Panc1 (cell line): ENCODE results near the gene SLC30A3. TPM values are rescaled to one million over a fixed set of nuclear protein-coding genes. Genes with fewer than 3 reads are reported as not detected.

Experiments
- ATAC-seq: fragments of 200-7000 bp; cut with Tn5 transposase; 2 replicates; pipeline ENCODE4 v1.9.1; 2020; ENCODE audit warnings: mild to moderate bottlenecking, moderate library complexity
- BruUV-seq: library from RNA; stranded (reverse); fragments of 400-500 nt; replicated peaks from 2 replicates; lab custom pipeline; 2021; lab: Mats Ljungman, UMichigan
- CTCF ChIA-PET: fragments of 300-600 bp; sonication (Branson Sonifier 250); formaldehyde crosslinking; loops from one replicate; lab custom pipeline; 2022; ENCODE audit warnings: antibody characterized with exemption; lab: Charles Lee
- POLR2A ChIA-PET: fragments of 300-600 bp; sonication (Branson Sonifier 250); formaldehyde crosslinking; loops from one replicate; lab custom pipeline; 2022; ENCODE audit warnings: antibody characterized with exemption; lab: Charles Lee
- DNase-seq: peaks from one replicate; pipeline ENCODE4 v3.0.0-alpha.2; 2010; ENCODE audit warnings: low read depth, low spot score
- H3K27ac ChIP-seq: 2 replicates; pipeline ENCODE4 v1.5.1; 2011; ENCODE audit warnings: mild to moderate bottlenecking, low read length, inconsistent platforms
- H3K27me3 ChIP-seq: fragments of 200-500 bp; sonication (Bioruptor generic); 2 replicates; pipeline ENCODE4 v1.6.0; 2014; ENCODE audit warnings: low read length, inconsistent platforms; ENCODE audit not compliant: control insufficient read depth, insufficient read depth
- H3K36me3 ChIP-seq: fragments of 200-500 bp; sonication (Bioruptor generic); 2 replicates; pipeline ENCODE4 v1.5.1; 2014; ENCODE audit warnings: inconsistent platforms, mild to moderate bottlenecking, low read length, moderate library complexity; ENCODE audit not compliant: control insufficient read depth, insufficient read depth
- H3K4me1 ChIP-seq: 2 replicates; pipeline ENCODE4 v1.5.1; 2011; ENCODE audit warnings: inconsistent platforms, mild to moderate bottlenecking, low read length, moderate library complexity; ENCODE audit not compliant: control insufficient read depth, insufficient read depth
- H3K4me3 ChIP-seq, 2 experiments: 2 replicates each; pipeline ENCODE4 v1.5.1; 2011 to 2012; ENCODE audit warnings: low read depth in 2 of 2, low read length in 2 of 2, mild to moderate bottlenecking in 2 of 2, inconsistent platforms in 1 of 2, moderate library complexity in 1 of 2
- H3K9me3 ChIP-seq: fragments of 200-500 bp; sonication (Bioruptor generic); 2 replicates; pipeline ENCODE4 v1.5.1; 2014; ENCODE audit warnings: low read depth, mild to moderate bottlenecking, inconsistent platforms, low read length, moderate library complexity; ENCODE audit not compliant: control insufficient read depth, insufficient read depth
- POLR2AphosphoS5 ChIP-seq: IDR thresholded peaks from 2 replicates; pipeline ENCODE4 v1.6.1; 2012; ENCODE audit warnings: mild to moderate bottlenecking, low read depth, low read length, moderate library complexity
- SIN3A ChIP-seq: IDR thresholded peaks from 2 replicates; pipeline ENCODE4 v1.6.1; 2012; ENCODE audit warnings: low read depth, mild to moderate bottlenecking, low read length, moderate library complexity, borderline replicate concordance; ENCODE audit not compliant: insufficient read depth
- TCF7L2 ChIP-seq: IDR thresholded peaks from 2 replicates; pipeline ENCODE4 v1.6.1; 2011; ENCODE audit warnings: mild to moderate bottlenecking, low read depth, low read length, inconsistent platforms
- in situ Hi-C: cut with HindIII; loops from 2 replicates; pipeline ENCODE4 v1.10.0; 2016; ENCODE audit warnings: low sequenced_read_pairs, low pct_unique_long_range_greater_than_20kb
- intact Hi-C: fragments of 100-400 bp; cut with micrococcal nuclease; formaldehyde crosslinking; loops from one replicate; pipeline ENCODE4 v1.10.0; 2022; ENCODE audit not compliant: unreplicated experiment
- total RNA-seq: library from RNA; stranded (reverse); gene quantifications from one replicate; pipeline ENCODE4 v1.2.1, GENCODE V29; 2021; ENCODE audit not compliant: unreplicated experiment
- TF ChIP-seq, protein P1 (sequence below), 2 experiments: IDR thresholded peaks; 2 replicates each; pipeline ENCODE4 v1.6.1; 2011 to 2012; ENCODE audit warnings: low read depth in 2 of 2, control low read depth in 1 of 2, low read length in 1 of 2, mild to moderate bottlenecking in 1 of 2, moderate library complexity in 1 of 2; ENCODE audit not compliant: insufficient read depth in 1 of 2
- TF ChIP-seq, protein P2 (sequence below): fragments of 450-650 bp; IDR thresholded peaks from 2 replicates; pipeline ENCODE4 v1.5.1; 2017; ENCODE audit warnings: mild to moderate bottlenecking

SLC30A3 gene
- total RNA-seq, 1 experiment from 2014 or later: 0.59 TPM

DNA sequence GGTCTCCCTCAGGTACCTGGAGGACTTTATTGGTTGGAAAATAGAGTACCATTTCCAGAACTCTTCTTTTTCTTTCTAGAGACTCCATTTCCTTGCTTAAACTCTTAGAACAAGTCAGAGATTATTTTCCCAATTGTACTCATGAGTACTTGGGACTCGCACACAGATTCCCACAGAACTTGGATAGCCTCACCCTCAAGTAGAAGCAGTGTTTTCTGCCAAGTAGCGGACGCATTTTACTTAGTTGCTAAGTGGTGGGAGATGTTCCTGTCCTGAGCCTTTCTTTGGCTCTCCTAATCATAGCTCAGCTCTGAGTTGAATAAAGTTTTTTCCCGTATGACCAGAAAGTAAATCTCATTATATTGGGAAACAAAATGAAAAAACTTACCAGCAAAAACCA, 17.2 kb downstream of the SLC30A3 start:
- Histone ChIP-seq H3K9me3 (no peaks in the 10 kb centered on the region), H3K27ac (no peak overlapping the region), H3K4me3 (no peak overlapping the region), H3K36me3 (peaks cover 5% of the 10 kb centered on the region), H3K27me3 (no peaks in the 10 kb centered on the region), H3K4me1 (peaks cover 6% of the 10 kb centered on the region)
- CTCF ChIA-PET: no interaction called here
- TF ChIP-seq SIN3A (no peak), POLR2AphosphoS5 (no peak), TCF7L2 (no peak)
- TF ChIP-seq, protein P1, sequence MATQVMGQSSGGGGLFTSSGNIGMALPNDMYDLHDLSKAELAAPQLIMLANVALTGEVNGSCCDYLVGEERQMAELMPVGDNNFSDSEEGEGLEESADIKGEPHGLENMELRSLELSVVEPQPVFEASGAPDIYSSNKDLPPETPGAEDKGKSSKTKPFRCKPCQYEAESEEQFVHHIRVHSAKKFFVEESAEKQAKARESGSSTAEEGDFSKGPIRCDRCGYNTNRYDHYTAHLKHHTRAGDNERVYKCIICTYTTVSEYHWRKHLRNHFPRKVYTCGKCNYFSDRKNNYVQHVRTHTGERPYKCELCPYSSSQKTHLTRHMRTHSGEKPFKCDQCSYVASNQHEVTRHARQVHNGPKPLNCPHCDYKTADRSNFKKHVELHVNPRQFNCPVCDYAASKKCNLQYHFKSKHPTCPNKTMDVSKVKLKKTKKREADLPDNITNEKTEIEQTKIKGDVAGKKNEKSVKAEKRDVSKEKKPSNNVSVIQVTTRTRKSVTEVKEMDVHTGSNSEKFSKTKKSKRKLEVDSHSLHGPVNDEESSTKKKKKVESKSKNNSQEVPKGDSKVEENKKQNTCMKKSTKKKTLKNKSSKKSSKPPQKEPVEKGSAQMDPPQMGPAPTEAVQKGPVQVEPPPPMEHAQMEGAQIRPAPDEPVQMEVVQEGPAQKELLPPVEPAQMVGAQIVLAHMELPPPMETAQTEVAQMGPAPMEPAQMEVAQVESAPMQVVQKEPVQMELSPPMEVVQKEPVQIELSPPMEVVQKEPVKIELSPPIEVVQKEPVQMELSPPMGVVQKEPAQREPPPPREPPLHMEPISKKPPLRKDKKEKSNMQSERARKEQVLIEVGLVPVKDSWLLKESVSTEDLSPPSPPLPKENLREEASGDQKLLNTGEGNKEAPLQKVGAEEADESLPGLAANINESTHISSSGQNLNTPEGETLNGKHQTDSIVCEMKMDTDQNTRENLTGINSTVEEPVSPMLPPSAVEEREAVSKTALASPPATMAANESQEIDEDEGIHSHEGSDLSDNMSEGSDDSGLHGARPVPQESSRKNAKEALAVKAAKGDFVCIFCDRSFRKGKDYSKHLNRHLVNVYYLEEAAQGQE (IDR thresholded peaks at IDR 0.05; ENCODE audit: insufficient read depth in 1 of 2, low read depth in 2 of 2, low read length in 1 of 2): no peak
- TF ChIP-seq, protein P2, sequence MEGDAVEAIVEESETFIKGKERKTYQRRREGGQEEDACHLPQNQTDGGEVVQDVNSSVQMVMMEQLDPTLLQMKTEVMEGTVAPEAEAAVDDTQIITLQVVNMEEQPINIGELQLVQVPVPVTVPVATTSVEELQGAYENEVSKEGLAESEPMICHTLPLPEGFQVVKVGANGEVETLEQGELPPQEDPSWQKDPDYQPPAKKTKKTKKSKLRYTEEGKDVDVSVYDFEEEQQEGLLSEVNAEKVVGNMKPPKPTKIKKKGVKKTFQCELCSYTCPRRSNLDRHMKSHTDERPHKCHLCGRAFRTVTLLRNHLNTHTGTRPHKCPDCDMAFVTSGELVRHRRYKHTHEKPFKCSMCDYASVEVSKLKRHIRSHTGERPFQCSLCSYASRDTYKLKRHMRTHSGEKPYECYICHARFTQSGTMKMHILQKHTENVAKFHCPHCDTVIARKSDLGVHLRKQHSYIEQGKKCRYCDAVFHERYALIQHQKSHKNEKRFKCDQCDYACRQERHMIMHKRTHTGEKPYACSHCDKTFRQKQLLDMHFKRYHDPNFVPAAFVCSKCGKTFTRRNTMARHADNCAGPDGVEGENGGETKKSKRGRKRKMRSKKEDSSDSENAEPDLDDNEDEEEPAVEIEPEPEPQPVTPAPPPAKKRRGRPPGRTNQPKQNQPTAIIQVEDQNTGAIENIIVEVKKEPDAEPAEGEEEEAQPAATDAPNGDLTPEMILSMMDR: no peak
- no TSS peak for BruUV-seq
- intact Hi-C loops (no loop called here), in situ Hi-C loops (no loop called here)
- ATAC-seq (no peak), DNase-seq (no peak)
- POLR2A ChIA-PET: no interaction called here

DNA sequence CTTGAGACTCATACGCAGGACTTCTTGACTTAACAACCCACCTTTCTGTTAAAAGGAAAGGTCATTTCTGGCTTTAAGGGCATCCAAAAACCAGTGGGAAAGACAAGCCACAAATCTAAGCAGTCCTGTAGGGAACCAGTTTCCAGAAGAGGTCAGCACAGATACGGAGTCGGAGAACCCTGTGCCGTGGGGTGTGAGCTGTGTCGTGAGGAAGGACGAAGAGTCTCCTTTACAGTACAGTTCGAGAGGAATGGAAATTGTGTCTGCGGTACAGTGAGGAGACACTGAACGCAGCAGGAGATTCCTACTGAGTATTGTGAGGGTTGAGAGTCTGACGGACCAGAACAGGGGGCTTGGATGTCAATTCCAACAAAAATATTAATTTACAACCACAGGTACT, 17.7 kb downstream of the SLC30A3 start:
- in situ Hi-C loops: no loop called here

More for the DNA sequence above, 17.7 kb downstream of the SLC30A3 start:
- TSS peak; percentile 49 for BruUV-seq
- TF ChIP-seq TCF7L2 (no peak), POLR2AphosphoS5 (no peak), SIN3A (no peak)
- TF ChIP-seq, protein P1 (IDR thresholded peaks at IDR 0.05; ENCODE audit: insufficient read depth in 1 of 2, low read depth in 2 of 2, low read length in 1 of 2): no peak
- TF ChIP-seq, protein P2: no peak
- H3K27ac ChIP-seq: no peak overlapping the region
- DNase-seq (no peak), ATAC-seq (no peak)
- POLR2A ChIA-PET: no interaction called here
- H3K27me3 ChIP-seq: no peaks in the 10 kb centered on the region
- H3K4me3 ChIP-seq: no peak overlapping the region
- peaks cover 6% of the 10 kb centered on the region for H3K4me1 ChIP-seq
- H3K9me3 ChIP-seq: no peaks in the 10 kb centered on the region
- peaks cover 9% of the 10 kb centered on the region for H3K36me3 ChIP-seq
- CTCF ChIA-PET: no interaction called here
- intact Hi-C loops: no loop called here
